NOMO-1 treated with dmso at 0.1 percent for 144 hours (cell line): ENCODE measurements around the gene STXBP6.

Source experiments
- DNase-seq: peaks from one replicate; lab custom pipeline; 2025; ENCODE audit not compliant: unreplicated experiment; lab: John Stamatoyannopoulos, UW

Gene STXBP6

GRCh38 chr14:25017562-25017961 lies 32.4 kb downstream of the STXBP6 start:
- DNase-seq = no peak

- DNase-seq = no peak
Measured at GRCh38 chr14:25015761-25016160, 34.2 kb downstream of the STXBP6 start.

GRCh38 chr14:25014440-25014839 lies 35.5 kb downstream of the STXBP6 start:
- no peak for DNase-seq

GRCh38 chr14:25011095-25011494 lies 38.9 kb downstream of the STXBP6 start:
- DNase-seq = no peak

- DNase-seq = no peak
Measured at GRCh38 chr14:25010471-25010870, 39.5 kb downstream of the STXBP6 start.

GRCh38 chr14:25009891-25010290 lies 40.1 kb downstream of the STXBP6 start:
- DNase-seq = no peak

GRCh38 chr14:25007832-25008231 lies 42.1 kb downstream of the STXBP6 start:
- no peak for DNase-seq

- no peak for DNase-seq
Measured at GRCh38 chr14:25006961-25007795, 42.8 kb downstream of the STXBP6 start.

GRCh38 chr14:25006031-25006430 lies 43.9 kb downstream of the STXBP6 start:
- no peak for DNase-seq

GRCh38 chr14:25004389-25004809 lies 45.5 kb downstream of the STXBP6 start:
- no peak for DNase-seq

GRCh38 chr14:25003537-25003936 lies 46.4 kb downstream of the STXBP6 start:
- DNase-seq = no peak

GRCh38 chr14:25001601-25002000 lies 48.3 kb downstream of the STXBP6 start:
- DNase-seq = no peak

GRCh38 chr14:25001156-25001555 lies 48.8 kb downstream of the STXBP6 start:
- no peak for DNase-seq

- no peak for DNase-seq
Measured at GRCh38 chr14:24999157-24999556, 50.8 kb downstream of the STXBP6 start.

GRCh38 chr14:24996930-24997725 lies 52.8 kb downstream of the STXBP6 start:
- no peak for DNase-seq

GRCh38 chr14:24995016-24995415 lies 54.9 kb downstream of the STXBP6 start:
- no peak for DNase-seq

- no peak for DNase-seq
Measured at GRCh38 chr14:24993631-24994030, 56.3 kb downstream of the STXBP6 start.

GRCh38 chr14:24992624-24993360 lies 57.2 kb downstream of the STXBP6 start:
- no peak for DNase-seq

GRCh38 chr14:24991821-24992220 lies 58.1 kb downstream of the STXBP6 start:
- no peak for DNase-seq

GRCh38 chr14:24991288-24991687 lies 58.7 kb downstream of the STXBP6 start:
- DNase-seq = no peak

- no peak for DNase-seq
Measured at GRCh38 chr14:24990773-24991172, 59.2 kb downstream of the STXBP6 start.
